ENCODE data around the gene RYR2.

Gene RYR2

DNA sequence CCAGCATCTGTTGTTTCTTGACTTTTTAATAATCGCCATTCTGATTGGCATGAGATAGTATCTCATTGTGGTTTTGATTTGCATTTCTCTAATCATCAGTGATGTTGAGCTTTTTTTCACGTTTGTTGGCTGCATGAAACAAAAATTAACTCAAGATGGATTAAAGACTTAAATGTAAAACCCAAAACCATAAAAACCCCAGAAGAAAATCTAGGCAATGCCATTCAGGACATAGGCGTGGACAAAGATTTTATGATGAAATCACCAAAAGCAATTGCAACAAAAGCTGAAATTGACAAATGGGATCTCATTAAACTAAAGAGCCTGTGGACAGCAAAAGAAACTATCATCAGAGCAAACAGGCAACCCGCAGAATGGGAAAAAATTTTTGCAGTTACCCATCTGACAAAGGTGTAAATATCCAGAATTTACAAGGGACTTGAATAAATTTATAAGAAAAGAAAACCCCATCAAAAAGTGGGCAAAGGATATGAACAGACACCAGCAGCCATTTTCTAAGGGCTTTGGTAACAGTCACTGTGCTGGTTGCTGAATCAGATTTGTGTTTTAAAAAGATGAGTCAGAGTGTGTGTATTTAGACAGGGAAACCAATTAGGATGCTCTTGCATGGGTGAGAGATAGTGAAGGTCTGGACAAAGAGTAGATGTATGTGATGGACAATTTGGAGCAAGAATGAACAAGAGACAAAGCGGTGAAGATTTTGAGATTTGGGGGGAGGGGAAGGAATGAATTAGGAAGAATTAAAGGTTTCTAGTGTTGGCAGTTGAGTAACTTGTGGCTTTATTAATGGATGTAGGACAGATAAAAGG is 110.7 kb downstream of the RYR2 start:
- Histone ChIP-seq H3K27me3 (replicated peaks; ENCODE audit: control insufficient read depth, insufficient read depth, low read length, poor library complexity, severe bottlenecking) (no peaks in the 10 kb centered on the region), H3K27ac (ENCODE audit: insufficient read depth, low read length, poor library complexity, severe bottlenecking) (no peak overlapping the region), H3K9me3 (ENCODE audit: control insufficient read depth, low read length) (no peaks in the 10 kb centered on the region)

DNA sequence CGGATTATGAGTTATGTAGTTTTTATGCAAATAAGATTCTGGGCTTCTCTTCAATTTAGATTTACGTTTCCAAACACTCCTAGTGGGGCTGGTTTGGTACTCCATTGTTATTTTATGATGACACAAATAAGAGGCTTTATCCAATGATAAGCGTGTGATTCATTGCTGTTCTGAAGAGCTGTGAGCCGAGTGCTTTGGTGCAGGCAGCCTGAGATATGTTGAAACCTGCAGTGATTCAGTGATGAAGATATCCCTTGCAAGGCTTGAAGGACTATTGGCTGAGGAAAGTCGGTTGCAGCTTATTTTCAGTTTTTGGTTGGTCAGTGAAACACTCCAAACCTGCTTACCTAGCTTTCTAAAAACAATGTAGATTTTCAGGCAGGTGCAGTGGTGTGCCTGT is 112.2 kb downstream of the RYR2 start:
- no peaks in the 10 kb centered on the region for H3K27me3 ChIP-seq (replicated peaks; ENCODE audit: control insufficient read depth, insufficient read depth, low read length, poor library complexity, severe bottlenecking)
- no peak overlapping the region for H3K4me3 ChIP-seq (ENCODE audit: insufficient read depth, low read depth, low read length, poor library complexity, severe bottlenecking)
- no peak for DNase-seq
- H3K36me3 ChIP-seq (ENCODE audit: control insufficient read depth, insufficient read depth, low read length): no peaks in the 10 kb centered on the region
- no peaks in the 10 kb centered on the region for H3K9me3 ChIP-seq (ENCODE audit: control insufficient read depth, low read length)
- no peak overlapping the region for H3K27ac ChIP-seq (ENCODE audit: insufficient read depth, low read length, poor library complexity, severe bottlenecking)
- no peaks in the 10 kb centered on the region for H3K4me1 ChIP-seq (ENCODE audit: control insufficient read depth, insufficient read depth, low read length, poor library complexity, severe bottlenecking)

More for the DNA sequence above, 110.7 kb downstream of the RYR2 start:
- Histone ChIP-seq H3K4me3 (ENCODE audit: insufficient read depth, low read depth, low read length, poor library complexity, severe bottlenecking) (no peak overlapping the region), H3K4me1 (ENCODE audit: control insufficient read depth, insufficient read depth, low read length, poor library complexity, severe bottlenecking) (no peaks in the 10 kb centered on the region), H3K36me3 (ENCODE audit: control insufficient read depth, insufficient read depth, low read length) (no peaks in the 10 kb centered on the region)
- DNase-seq: no peak

DNA sequence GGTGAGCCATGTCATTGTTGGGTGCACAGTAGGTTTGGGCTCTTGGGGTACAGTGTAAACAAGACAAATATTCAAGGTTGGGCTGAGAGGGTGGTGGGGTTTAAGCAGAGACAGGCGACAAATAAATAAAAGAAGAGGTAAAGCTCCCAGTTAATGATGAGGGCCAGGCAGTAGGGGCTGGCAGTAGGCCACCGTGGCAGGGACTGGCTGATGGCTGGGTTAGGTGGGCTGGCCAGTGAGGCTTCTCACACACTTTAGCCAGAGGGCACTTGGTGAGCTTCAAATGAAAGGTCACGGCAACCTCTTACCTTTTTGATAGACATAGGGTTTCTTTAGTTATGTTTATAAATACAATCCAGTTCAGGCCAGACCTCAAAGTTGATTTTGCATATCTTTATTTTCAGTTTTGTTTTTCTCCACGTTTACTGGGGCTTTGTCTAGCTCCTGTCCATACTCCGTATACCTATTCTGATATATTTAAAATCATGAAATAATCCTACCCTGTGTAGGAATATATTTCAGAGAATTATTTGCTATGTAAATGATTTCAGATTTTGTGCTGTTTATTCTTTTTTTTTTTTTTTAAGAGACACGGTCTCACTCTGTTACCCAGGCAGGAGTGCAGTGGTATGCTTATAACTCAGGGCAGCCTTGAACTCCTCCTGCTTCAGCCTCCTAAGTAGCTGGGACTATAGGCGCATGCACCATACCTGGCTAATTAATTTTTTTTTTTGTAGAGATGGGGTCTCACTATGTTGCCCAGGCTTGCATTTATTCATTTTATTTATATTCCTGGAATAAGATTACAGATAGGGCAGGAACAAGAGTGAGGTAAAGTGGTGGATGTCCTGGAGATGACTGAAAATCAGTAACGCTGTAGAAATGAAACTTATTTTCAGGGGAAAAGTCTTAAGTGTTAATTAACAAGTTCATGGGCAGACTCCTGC is 122.7 kb downstream of the RYR2 start:
- Histone ChIP-seq H3K36me3 (ENCODE audit: control insufficient read depth, insufficient read depth, low read length) (no peaks in the 10 kb centered on the region), H3K9me3 (ENCODE audit: control insufficient read depth, low read length) (no peaks in the 10 kb centered on the region), H3K27ac (ENCODE audit: insufficient read depth, low read length, poor library complexity, severe bottlenecking) (no peak overlapping the region), H3K27me3 (replicated peaks; ENCODE audit: control insufficient read depth, insufficient read depth, low read length, poor library complexity, severe bottlenecking) (no peaks in the 10 kb centered on the region), H3K4me1 (ENCODE audit: control insufficient read depth, insufficient read depth, low read length, poor library complexity, severe bottlenecking) (no peaks in the 10 kb centered on the region), H3K4me3 (ENCODE audit: insufficient read depth, low read depth, low read length, poor library complexity, severe bottlenecking) (no peak overlapping the region)
- DNase-seq: no peak

DNA sequence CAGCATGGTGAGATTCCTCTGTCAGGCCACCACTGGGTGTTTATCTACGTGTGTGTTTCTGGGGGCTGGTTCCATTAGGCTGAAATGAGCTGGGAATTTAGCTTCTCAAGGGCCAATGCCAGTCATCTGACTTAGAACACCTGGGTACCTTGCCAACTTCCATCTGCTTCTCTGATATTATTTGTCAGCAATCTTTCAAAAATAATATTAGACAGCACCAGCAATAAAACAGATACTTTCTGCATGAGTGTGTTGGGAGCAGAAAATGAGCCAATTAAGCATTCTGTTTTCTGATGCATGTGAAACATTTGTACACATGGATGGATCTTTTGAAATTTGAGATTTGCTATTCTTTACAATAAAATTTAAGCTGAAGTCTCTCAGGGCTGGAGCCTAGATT is 124.1 kb downstream of the RYR2 start:
- no peaks in the 10 kb centered on the region for H3K36me3 ChIP-seq (ENCODE audit: control insufficient read depth, insufficient read depth, low read length)
- no peak for DNase-seq
- H3K9me3 ChIP-seq (ENCODE audit: control insufficient read depth, low read length): no peaks in the 10 kb centered on the region
- no peaks in the 10 kb centered on the region for H3K27me3 ChIP-seq (replicated peaks; ENCODE audit: control insufficient read depth, insufficient read depth, low read length, poor library complexity, severe bottlenecking)
- H3K4me3 ChIP-seq (ENCODE audit: insufficient read depth, low read depth, low read length, poor library complexity, severe bottlenecking): no peak overlapping the region
- H3K4me1 ChIP-seq (ENCODE audit: control insufficient read depth, insufficient read depth, low read length, poor library complexity, severe bottlenecking): no peaks in the 10 kb centered on the region
- H3K27ac ChIP-seq (ENCODE audit: insufficient read depth, low read length, poor library complexity, severe bottlenecking): no peak overlapping the region

DNA sequence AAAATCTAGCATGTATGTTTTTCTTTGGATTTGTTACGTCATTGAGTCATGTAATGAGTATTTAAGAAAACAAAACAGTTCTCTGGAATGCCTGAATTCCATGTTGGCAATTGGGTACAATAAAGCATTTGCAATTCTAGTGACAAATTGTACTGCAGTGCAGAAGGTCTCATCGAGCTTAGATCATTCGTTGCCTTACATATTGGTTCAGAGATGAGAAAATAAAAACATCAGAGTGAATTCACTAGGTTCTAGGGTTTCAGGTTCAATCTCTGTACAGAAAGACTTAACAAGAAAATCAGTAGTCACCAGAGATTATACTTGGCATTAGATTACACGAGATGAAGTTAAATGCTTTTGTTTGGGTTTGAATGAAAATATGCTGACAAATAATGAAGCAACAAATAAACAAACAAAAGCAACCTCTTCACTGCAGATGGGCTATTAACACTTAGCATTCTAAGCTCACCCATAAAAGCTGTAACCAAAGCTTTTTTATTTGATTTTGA is 124.7 kb downstream of the RYR2 start:
- Histone ChIP-seq H3K36me3 (ENCODE audit: control insufficient read depth, insufficient read depth, low read length) (no peaks in the 10 kb centered on the region), H3K27me3 (replicated peaks; ENCODE audit: control insufficient read depth, insufficient read depth, low read length, poor library complexity, severe bottlenecking) (no peaks in the 10 kb centered on the region), H3K4me1 (ENCODE audit: control insufficient read depth, insufficient read depth, low read length, poor library complexity, severe bottlenecking) (no peaks in the 10 kb centered on the region), H3K9me3 (ENCODE audit: control insufficient read depth, low read length) (no peaks in the 10 kb centered on the region), H3K4me3 (ENCODE audit: insufficient read depth, low read depth, low read length, poor library complexity, severe bottlenecking) (no peak overlapping the region), H3K27ac (ENCODE audit: insufficient read depth, low read length, poor library complexity, severe bottlenecking) (no peak overlapping the region)
- DNase-seq: no peak

DNA sequence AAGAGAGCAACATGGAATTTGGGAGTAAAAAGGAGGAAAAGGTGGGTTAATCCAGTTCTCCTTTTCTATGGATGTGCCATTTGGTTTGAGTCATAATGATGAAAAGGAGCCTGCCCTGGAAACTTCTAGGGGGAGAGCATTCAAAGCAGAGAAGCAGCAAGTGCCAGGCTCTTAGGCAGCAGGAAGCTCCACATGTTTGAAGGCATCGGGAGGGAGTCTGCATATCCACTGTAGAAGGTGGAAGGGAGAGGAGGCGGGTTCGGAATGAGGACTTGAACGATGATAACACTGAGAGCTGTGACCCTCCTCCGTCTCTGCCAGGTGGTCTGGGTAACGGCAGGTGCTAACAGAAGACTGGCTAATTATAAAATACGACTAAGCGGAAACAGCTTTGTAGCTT is 128.2 kb downstream of the RYR2 start:
- no peaks in the 10 kb centered on the region for H3K9me3 ChIP-seq (ENCODE audit: control insufficient read depth, low read length)
- no peak for DNase-seq
- H3K4me3 ChIP-seq (ENCODE audit: insufficient read depth, low read depth, low read length, poor library complexity, severe bottlenecking): no peak overlapping the region
- H3K36me3 ChIP-seq (ENCODE audit: control insufficient read depth, insufficient read depth, low read length): no peaks in the 10 kb centered on the region
- H3K4me1 ChIP-seq (ENCODE audit: control insufficient read depth, insufficient read depth, low read length, poor library complexity, severe bottlenecking): no peaks in the 10 kb centered on the region
- no peak overlapping the region for H3K27ac ChIP-seq (ENCODE audit: insufficient read depth, low read length, poor library complexity, severe bottlenecking)
- no peaks in the 10 kb centered on the region for H3K27me3 ChIP-seq (replicated peaks; ENCODE audit: control insufficient read depth, insufficient read depth, low read length, poor library complexity, severe bottlenecking)

DNA sequence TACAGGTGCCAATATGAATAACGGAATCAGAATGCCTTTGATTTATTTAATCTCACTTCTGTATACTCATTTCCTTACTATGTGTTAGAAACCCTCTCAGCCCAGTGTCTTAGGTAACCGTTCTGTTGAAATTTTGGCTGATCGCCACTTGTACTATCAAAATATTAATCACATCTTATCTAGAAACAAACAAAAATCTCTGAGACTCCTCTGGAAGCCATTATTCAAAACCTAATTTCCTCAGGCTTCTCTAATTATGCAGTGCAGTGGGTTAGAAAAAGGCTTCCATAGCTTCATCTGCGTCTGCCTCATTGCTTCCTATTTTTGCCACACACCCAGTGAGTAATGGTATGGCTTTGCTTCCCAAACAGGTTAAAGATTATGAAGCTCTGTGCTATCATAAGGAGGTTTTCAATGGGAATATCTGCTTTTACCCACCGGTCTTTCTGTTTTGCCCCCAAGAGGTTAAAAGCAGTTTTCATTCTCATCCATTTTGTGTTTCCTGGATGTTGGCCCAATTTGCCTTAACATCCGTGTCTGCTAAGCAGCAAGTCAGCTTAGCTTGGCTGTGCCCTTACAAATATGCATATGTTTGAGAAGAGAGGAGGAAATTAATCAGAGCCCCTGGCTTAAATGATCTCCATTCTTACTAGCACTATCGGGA is 129.6 kb downstream of the RYR2 start:
- Histone ChIP-seq H3K27ac (ENCODE audit: insufficient read depth, low read length, poor library complexity, severe bottlenecking) (no peak overlapping the region), H3K27me3 (replicated peaks; ENCODE audit: control insufficient read depth, insufficient read depth, low read length, poor library complexity, severe bottlenecking) (no peaks in the 10 kb centered on the region), H3K4me3 (ENCODE audit: insufficient read depth, low read depth, low read length, poor library complexity, severe bottlenecking) (no peak overlapping the region), H3K36me3 (ENCODE audit: control insufficient read depth, insufficient read depth, low read length) (no peaks in the 10 kb centered on the region), H3K9me3 (ENCODE audit: control insufficient read depth, low read length) (no peaks in the 10 kb centered on the region), H3K4me1 (ENCODE audit: control insufficient read depth, insufficient read depth, low read length, poor library complexity, severe bottlenecking) (no peaks in the 10 kb centered on the region)
- DNase-seq: no peak

DNA sequence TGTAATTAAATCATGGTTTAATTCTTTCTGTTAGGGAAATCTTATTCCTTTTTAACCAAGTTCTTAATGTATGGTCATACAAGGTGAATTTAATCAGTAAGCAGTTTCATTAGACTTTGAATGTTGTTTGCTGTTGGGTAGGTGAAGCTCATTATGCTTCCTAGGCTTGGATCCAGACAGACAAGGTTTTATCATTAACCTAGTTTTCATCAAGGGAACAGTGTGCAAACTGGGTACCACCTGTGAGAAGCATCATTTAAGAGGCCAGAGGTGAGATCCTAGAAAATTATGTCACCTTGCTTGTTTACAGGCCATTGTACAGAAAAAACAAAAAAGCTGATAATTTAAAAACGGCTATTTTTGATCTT is 130.1 kb downstream of the RYR2 start:
- H3K27ac ChIP-seq (ENCODE audit: insufficient read depth, low read length, poor library complexity, severe bottlenecking): no peak overlapping the region
- no peaks in the 10 kb centered on the region for H3K36me3 ChIP-seq (ENCODE audit: control insufficient read depth, insufficient read depth, low read length)
- H3K9me3 ChIP-seq (ENCODE audit: control insufficient read depth, low read length): no peaks in the 10 kb centered on the region
- no peak for DNase-seq
- H3K4me1 ChIP-seq (ENCODE audit: control insufficient read depth, insufficient read depth, low read length, poor library complexity, severe bottlenecking): no peaks in the 10 kb centered on the region
- H3K27me3 ChIP-seq (replicated peaks; ENCODE audit: control insufficient read depth, insufficient read depth, low read length, poor library complexity, severe bottlenecking): no peaks in the 10 kb centered on the region
- no peak overlapping the region for H3K4me3 ChIP-seq (ENCODE audit: insufficient read depth, low read depth, low read length, poor library complexity, severe bottlenecking)

DNA sequence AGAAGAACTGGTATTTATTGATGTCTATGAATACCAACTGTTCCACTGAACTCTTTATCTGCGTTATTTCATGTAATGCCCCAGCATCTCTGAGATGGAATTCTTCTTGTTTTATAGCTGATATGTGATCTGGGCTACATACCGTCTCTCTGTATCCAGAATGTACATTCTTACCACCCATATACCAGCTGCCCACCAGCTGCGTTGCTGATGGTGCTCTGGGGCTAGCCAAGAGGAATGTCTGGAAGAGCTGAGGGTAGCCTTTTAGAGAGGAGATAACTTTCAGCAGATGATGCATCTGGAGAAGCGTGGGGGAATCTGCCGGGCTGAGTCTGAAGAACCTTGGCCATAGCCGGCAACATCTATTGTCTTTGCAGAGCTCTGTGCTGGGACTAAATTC is 137.5 kb downstream of the RYR2 start:
- H3K27ac ChIP-seq (ENCODE audit: insufficient read depth, low read length, poor library complexity, severe bottlenecking): no peak overlapping the region
- no peaks in the 10 kb centered on the region for H3K9me3 ChIP-seq (ENCODE audit: control insufficient read depth, low read length)
- no peaks in the 10 kb centered on the region for H3K36me3 ChIP-seq (ENCODE audit: control insufficient read depth, insufficient read depth, low read length)
- H3K4me1 ChIP-seq (ENCODE audit: control insufficient read depth, insufficient read depth, low read length, poor library complexity, severe bottlenecking): no peaks in the 10 kb centered on the region
- no peak overlapping the region for H3K4me3 ChIP-seq (ENCODE audit: insufficient read depth, low read depth, low read length, poor library complexity, severe bottlenecking)
- no peaks in the 10 kb centered on the region for H3K27me3 ChIP-seq (replicated peaks; ENCODE audit: control insufficient read depth, insufficient read depth, low read length, poor library complexity, severe bottlenecking)
- no peak for DNase-seq
